ENCODE measurements around the gene SLC6A20.

The SLC6A20 gene

GRCh38 chr3:45716790-45717336 is 79.5 kb downstream of the SLC6A20 start:
- no peak for DNase-seq (ENCODE audit: low spot score)

GRCh38 chr3:45715945-45716344 is 80.4 kb downstream of the SLC6A20 start:
- no peak for DNase-seq (ENCODE audit: low spot score)

- DNase-seq (ENCODE audit: low spot score) = no peak
These were observed 83.8 kb downstream of the SLC6A20 start for GRCh38 chr3:45712434-45713110.

GRCh38 chr3:45711931-45712330 is 84.4 kb downstream of the SLC6A20 start:
- no peak for DNase-seq (ENCODE audit: low spot score)

- no peak for DNase-seq (ENCODE audit: low spot score)
These were observed 90.2 kb downstream of the SLC6A20 start for GRCh38 chr3:45705839-45706808.

All from AG08396 (cell line).